ENCODE measurements around the gene PAXIP1.

Gene PAXIP1

GRCh38 chr7:154968336-154969001, 34.5 kb downstream of the PAXIP1 start:
- Histone ChIP-seq H3K4me3 (ENCODE audit: low read depth in 1 of 2, low read length in 2 of 2) (no peak overlapping the region), H3K27me3 (ENCODE audit: low read depth, low read length) (no peaks in the 10 kb centered on the region), H3K27ac (ENCODE audit: low read length) (no peak overlapping the region), H3K36me3 (ENCODE audit: control insufficient read depth in 1 of 2, insufficient read depth in 2 of 2, low read length in 2 of 2) (peaks cover 48 to 52% of the 10 kb centered on the region in 2 donors), H3K9me3 (ENCODE audit: control insufficient read depth in 1 of 2, low read length in 2 of 2) (no peaks in the 10 kb centered on the region), H3K4me1 (ENCODE audit: control insufficient read depth in 1 of 2, insufficient read depth in 2 of 2, low read length in 2 of 2) (no peaks in the 10 kb centered on the region)

GRCh38 chr7:154967401-154967955, 35.4 kb downstream of the PAXIP1 start:
- H3K9me3 ChIP-seq (ENCODE audit: control insufficient read depth in 1 of 2, low read length in 2 of 2): no peaks in the 10 kb centered on the region
- H3K27ac ChIP-seq (ENCODE audit: low read length): no peak overlapping the region
- no peaks in the 10 kb centered on the region for H3K27me3 ChIP-seq (ENCODE audit: low read depth, low read length)
- no peak overlapping the region for H3K4me3 ChIP-seq (ENCODE audit: low read depth in 1 of 2, low read length in 2 of 2)
- no peaks in the 10 kb centered on the region for H3K4me1 ChIP-seq (ENCODE audit: control insufficient read depth in 1 of 2, insufficient read depth in 2 of 2, low read length in 2 of 2)
- peaks cover 46 to 61% of the 10 kb centered on the region in 2 donors for H3K36me3 ChIP-seq (ENCODE audit: control insufficient read depth in 1 of 2, insufficient read depth in 2 of 2, low read length in 2 of 2)

- Histone ChIP-seq H3K9me3 (ENCODE audit: control insufficient read depth in 1 of 2, low read length in 2 of 2) (no peaks in the 10 kb centered on the region), H3K4me1 (ENCODE audit: control insufficient read depth in 1 of 2, insufficient read depth in 2 of 2, low read length in 2 of 2) (no peaks in the 10 kb centered on the region), H3K4me3 (ENCODE audit: low read depth in 1 of 2, low read length in 2 of 2) (no peak overlapping the region), H3K27ac (ENCODE audit: low read length) (no peak overlapping the region), H3K27me3 (ENCODE audit: low read depth, low read length) (no peaks in the 10 kb centered on the region), H3K36me3 (ENCODE audit: control insufficient read depth in 1 of 2, insufficient read depth in 2 of 2, low read length in 2 of 2) (peaks cover 55 to 75% of the 10 kb centered on the region in 2 donors)
Observed at GRCh38 chr7:154965014-154965413, 37.9 kb downstream of the PAXIP1 start.

GRCh38 chr7:154960063-154960790, 42.7 kb downstream of the PAXIP1 start:
- Histone ChIP-seq H3K27me3 (ENCODE audit: low read depth, low read length) (no peaks in the 10 kb centered on the region), H3K4me1 (ENCODE audit: control insufficient read depth in 1 of 2, insufficient read depth in 2 of 2, low read length in 2 of 2) (no peaks in the 10 kb centered on the region), H3K9me3 (ENCODE audit: control insufficient read depth in 1 of 2, low read length in 2 of 2) (no peaks in the 10 kb centered on the region), H3K4me3 (ENCODE audit: low read depth in 1 of 2, low read length in 2 of 2) (no peak overlapping the region), H3K36me3 (ENCODE audit: control insufficient read depth in 1 of 2, insufficient read depth in 2 of 2, low read length in 2 of 2) (peaks cover 23 to 56% of the 10 kb centered on the region in 2 donors), H3K27ac (ENCODE audit: low read length) (no peak overlapping the region)

- Histone ChIP-seq H3K9me3 (ENCODE audit: control insufficient read depth in 1 of 2, low read length in 2 of 2) (no peaks in the 10 kb centered on the region), H3K36me3 (ENCODE audit: control insufficient read depth in 1 of 2, insufficient read depth in 2 of 2, low read length in 2 of 2) (peaks cover 19 to 54% of the 10 kb centered on the region in 2 donors), H3K27ac (ENCODE audit: low read length) (no peak overlapping the region), H3K27me3 (ENCODE audit: low read depth, low read length) (no peaks in the 10 kb centered on the region), H3K4me3 (ENCODE audit: low read depth in 1 of 2, low read length in 2 of 2) (no peak overlapping the region), H3K4me1 (ENCODE audit: control insufficient read depth in 1 of 2, insufficient read depth in 2 of 2, low read length in 2 of 2) (no peaks in the 10 kb centered on the region)
Observed at GRCh38 chr7:154956427-154956826, 46.5 kb downstream of the PAXIP1 start.

- Histone ChIP-seq H3K4me1 (ENCODE audit: control insufficient read depth in 1 of 2, insufficient read depth in 2 of 2, low read length in 2 of 2) (no peaks in the 10 kb centered on the region), H3K9me3 (ENCODE audit: control insufficient read depth in 1 of 2, low read length in 2 of 2) (no peaks in the 10 kb centered on the region), H3K27me3 (ENCODE audit: low read depth, low read length) (no peaks in the 10 kb centered on the region), H3K4me3 (ENCODE audit: low read depth in 1 of 2, low read length in 2 of 2) (no peak overlapping the region), H3K27ac (ENCODE audit: low read length) (no peak overlapping the region), H3K36me3 (ENCODE audit: control insufficient read depth in 1 of 2, insufficient read depth in 2 of 2, low read length in 2 of 2) (peaks cover 14 to 42% of the 10 kb centered on the region in 2 donors)
Observed at GRCh38 chr7:154953006-154953684, 49.8 kb downstream of the PAXIP1 start.

- H3K27ac ChIP-seq (ENCODE audit: low read length): no peak overlapping the region
- no peaks in the 10 kb centered on the region for H3K9me3 ChIP-seq (ENCODE audit: control insufficient read depth in 1 of 2, low read length in 2 of 2)
- H3K4me3 ChIP-seq (ENCODE audit: low read depth in 1 of 2, low read length in 2 of 2): no peak overlapping the region
- H3K27me3 ChIP-seq (ENCODE audit: low read depth, low read length): no peaks in the 10 kb centered on the region
- H3K36me3 ChIP-seq (ENCODE audit: control insufficient read depth in 1 of 2, insufficient read depth in 2 of 2, low read length in 2 of 2): peaks cover 25 to 55% of the 10 kb centered on the region in 2 donors
- no peaks in the 10 kb centered on the region for H3K4me1 ChIP-seq (ENCODE audit: control insufficient read depth in 1 of 2, insufficient read depth in 2 of 2, low read length in 2 of 2)
Observed at GRCh38 chr7:154950960-154951359, 52.0 kb downstream of the PAXIP1 start.

GRCh38 chr7:154947604-154948003, 55.3 kb downstream of the PAXIP1 start:
- H3K4me1 ChIP-seq (ENCODE audit: control insufficient read depth in 1 of 2, insufficient read depth in 2 of 2, low read length in 2 of 2): no peaks in the 10 kb centered on the region
- H3K27me3 ChIP-seq (ENCODE audit: low read depth, low read length): no peaks in the 10 kb centered on the region
- H3K27ac ChIP-seq (ENCODE audit: low read length): no peak overlapping the region
- H3K9me3 ChIP-seq (ENCODE audit: control insufficient read depth in 1 of 2, low read length in 2 of 2): no peaks in the 10 kb centered on the region
- H3K4me3 ChIP-seq (ENCODE audit: low read depth in 1 of 2, low read length in 2 of 2): no peak overlapping the region
- peaks cover 45 to 58% of the 10 kb centered on the region in 2 donors for H3K36me3 ChIP-seq (ENCODE audit: control insufficient read depth in 1 of 2, insufficient read depth in 2 of 2, low read length in 2 of 2)

- no peaks in the 10 kb centered on the region for H3K4me1 ChIP-seq (ENCODE audit: control insufficient read depth in 1 of 2, insufficient read depth in 2 of 2, low read length in 2 of 2)
- no peak overlapping the region for H3K4me3 ChIP-seq (ENCODE audit: low read depth in 1 of 2, low read length in 2 of 2)
- H3K36me3 ChIP-seq (ENCODE audit: control insufficient read depth in 1 of 2, insufficient read depth in 2 of 2, low read length in 2 of 2): peaks cover 45 to 52% of the 10 kb centered on the region in 2 donors
- no peak overlapping the region for H3K27ac ChIP-seq (ENCODE audit: low read length)
- H3K9me3 ChIP-seq (ENCODE audit: control insufficient read depth in 1 of 2, low read length in 2 of 2): no peaks in the 10 kb centered on the region
- H3K27me3 ChIP-seq (ENCODE audit: low read depth, low read length): no peaks in the 10 kb centered on the region
Observed at GRCh38 chr7:154946166-154946565, 56.8 kb downstream of the PAXIP1 start.

- peaks cover 35 to 42% of the 10 kb centered on the region in 2 donors for H3K36me3 ChIP-seq (ENCODE audit: control insufficient read depth in 1 of 2, insufficient read depth in 2 of 2, low read length in 2 of 2)
- no peaks in the 10 kb centered on the region for H3K27me3 ChIP-seq (ENCODE audit: low read depth, low read length)
- H3K4me3 ChIP-seq (ENCODE audit: low read depth in 1 of 2, low read length in 2 of 2): no peak overlapping the region
- no peak overlapping the region for H3K27ac ChIP-seq (ENCODE audit: low read length)
- H3K9me3 ChIP-seq (ENCODE audit: control insufficient read depth in 1 of 2, low read length in 2 of 2): no peaks in the 10 kb centered on the region
- H3K4me1 ChIP-seq (ENCODE audit: control insufficient read depth in 1 of 2, insufficient read depth in 2 of 2, low read length in 2 of 2): no peaks in the 10 kb centered on the region
Observed at GRCh38 chr7:154943906-154944305, 59.0 kb downstream of the PAXIP1 start.

- no peaks in the 10 kb centered on the region for H3K4me1 ChIP-seq (ENCODE audit: control insufficient read depth in 1 of 2, insufficient read depth in 2 of 2, low read length in 2 of 2)
- no peaks in the 10 kb centered on the region for H3K9me3 ChIP-seq (ENCODE audit: control insufficient read depth in 1 of 2, low read length in 2 of 2)
- no peaks in the 10 kb centered on the region for H3K27me3 ChIP-seq (ENCODE audit: low read depth, low read length)
- H3K36me3 ChIP-seq (ENCODE audit: control insufficient read depth in 1 of 2, insufficient read depth in 2 of 2, low read length in 2 of 2): peaks cover 31 to 37% of the 10 kb centered on the region in 2 donors
- no peak overlapping the region for H3K4me3 ChIP-seq (ENCODE audit: low read depth in 1 of 2, low read length in 2 of 2)
- no peak overlapping the region for H3K27ac ChIP-seq (ENCODE audit: low read length)
Observed at GRCh38 chr7:154942691-154943090, 60.2 kb downstream of the PAXIP1 start.

Measured in muscle layer of duodenum (tissue), 2 donors.